PC-3 (cell line): Measurements from ENCODE around the gene SMYD2. TPM values are rescaled to one million over a fixed set of nuclear protein-coding genes. Genes with fewer than 3 reads are reported as not detected.

ENCODE experiments used
- ATAC-seq: fragments of 200-7000 bp; cut with Tn5 transposase; 2 replicates; pipeline ENCODE4 v1.9.1; 2020; ENCODE audit warnings: mild to moderate bottlenecking, moderate library complexity
- BruUV-seq: library from RNA; stranded (reverse); fragments of 400-500 nt; replicated peaks from 2 replicates; lab custom pipeline; 2021; lab: Mats Ljungman, UMichigan
- CTCF ChIA-PET: fragments of 300-600 bp; sonication (Branson Sonifier 250); formaldehyde crosslinking; loops from one replicate; lab custom pipeline; 2022; ENCODE audit warnings: antibody characterized with exemption; lab: Charles Lee
- POLR2A ChIA-PET: fragments of 300-600 bp; sonication (Branson Sonifier 250); formaldehyde crosslinking; loops from one replicate; lab custom pipeline; 2022; ENCODE audit warnings: antibody characterized with exemption; ENCODE audit not compliant: unreplicated experiment; lab: Charles Lee
- DNase-seq: peaks from one replicate; pipeline ENCODE4 v3.0.0-alpha.2; 2015
- H2AFZ ChIP-seq: fragments of 300-600 bp; sonication (generic); 2 replicates; pipeline ENCODE4 v1.6.0; 2016; ENCODE audit warnings: antibody characterized with exemption, low read length
- H3F3A ChIP-seq: fragments of 300-600 bp; sonication (generic); one replicate; pipeline ENCODE4 v1.6.0; 2017; ENCODE audit warnings: antibody characterized with exemption, low read length, control low read depth, mild to moderate bottlenecking; ENCODE audit not compliant: unreplicated experiment
- H3K27ac ChIP-seq: fragments of 300-600 bp; sonication (generic); 2 replicates; pipeline ENCODE4 v1.5.1; 2016; ENCODE audit warnings: mild to moderate bottlenecking, low read length
- H3K27me3 ChIP-seq: fragments of 300-600 bp; sonication (generic); 2 replicates; pipeline ENCODE4 v1.6.1; 2016; ENCODE audit warnings: low read length, mixed read lengths
- H3K36me3 ChIP-seq: fragments of 300-600 bp; sonication (generic); 2 replicates; pipeline ENCODE4 v1.6.1; 2016; ENCODE audit warnings: low read depth, mixed run types, low read length, mixed read lengths
- H3K4me1 ChIP-seq: fragments of 300-600 bp; sonication (generic); 2 replicates; pipeline ENCODE4 v1.5.1; 2016; ENCODE audit warnings: low read length; ENCODE audit not compliant: insufficient read depth
- H3K4me2 ChIP-seq: fragments of 300-600 bp; sonication (generic); 2 replicates; pipeline ENCODE4 v1.6.0; 2016; ENCODE audit warnings: low read length
- H3K4me3 ChIP-seq: fragments of 300-600 bp; sonication (generic); 2 replicates; pipeline ENCODE4 v1.5.1; 2016; ENCODE audit warnings: mild to moderate bottlenecking, low read length, mixed read lengths
- H3K79me2 ChIP-seq: fragments of 300-600 bp; sonication (generic); 2 replicates; pipeline ENCODE4 v1.6.1; 2017; ENCODE audit warnings: low read length, mixed read lengths
- H3K9ac ChIP-seq: fragments of 300-600 bp; sonication (generic); 2 replicates; pipeline ENCODE4 v1.6.0; 2016; ENCODE audit warnings: mild to moderate bottlenecking, low read length
- H3K9me2 ChIP-seq: fragments of 300-600 bp; sonication (generic); replicated peaks from 2 replicates; pipeline ENCODE4 v1.6.1; 2016; ENCODE audit warnings: mixed run types, low read length, mixed read lengths
- H3K9me3 ChIP-seq: fragments of 300-600 bp; sonication (generic); 2 replicates; pipeline ENCODE4 v1.6.1; 2016; ENCODE audit warnings: low read length, mixed read lengths
- H4K20me1 ChIP-seq: fragments of 300-600 bp; sonication (generic); 2 replicates; pipeline ENCODE4 v1.6.1; 2016; ENCODE audit warnings: low read length, mixed read lengths
- CTCF ChIP-seq: fragments of 300-600 bp; sonication (generic); conservative IDR thresholded peaks from 2 replicates; pipeline ENCODE4 v1.5.1; 2017; ENCODE audit warnings: antibody characterized with exemption, low read depth, mild to moderate bottlenecking, low read length
- EZH2 ChIP-seq: fragments of 300-600 bp; sonication (generic); IDR thresholded peaks from one replicate; pipeline ENCODE4 v1.6.1; 2017; ENCODE audit warnings: antibody characterized with exemption, mild to moderate bottlenecking, low read length; ENCODE audit not compliant: unreplicated experiment
- EZH2phosphoT487 ChIP-seq: fragments of 300-600 bp; sonication (generic); IDR thresholded peaks from 2 replicates; pipeline ENCODE4 v1.6.1; 2018; ENCODE audit warnings: mild to moderate bottlenecking, antibody characterized with exemption, low read length, borderline replicate concordance
- intact Hi-C: fragments of 100-400 bp; cut with micrococcal nuclease; formaldehyde crosslinking; loops from 2 replicates; pipeline ENCODE4 v1.9.0; 2023
- total RNA-seq: library from RNA; depleted of rRNA; stranded (reverse); fragments of >200 nt; gene quantifications from 2 replicates; pipeline ENCODE4 v1.2.3, GENCODE V29; 2014

The SMYD2 gene
- total RNA-seq, 1 experiment from 2014 or later, result 124 TPM

- Histone ChIP-seq H4K20me1 (no peaks in the 10 kb centered on the region), H3K4me3 (no peak overlapping the region), H3K79me2 (no peaks in the 10 kb centered on the region), H3K27ac (no peak overlapping the region), H3K9me3 (no peaks in the 10 kb centered on the region), H3K9me2 (no peaks in the 10 kb centered on the region), H3K36me3 (no peaks in the 10 kb centered on the region), H3K4me2 (no peak overlapping the region), H3K27me3 (no peaks in the 10 kb centered on the region), H3F3A (no peaks in the 10 kb centered on the region), H3K4me1 (0 out of 2 replicates have a peak, but pooled peaks cover 5% of the 10 kb centered on the region), H3K9ac (no peak overlapping the region), H2AFZ (no peak overlapping the region)
- intact Hi-C loops, result loop anchor here (5.0 kb wide), 2 partner anchors 322 to 362 kb away; no protein-coding TSS in a partner anchor
- BruUV-seq, result no TSS peak
- TF ChIP-seq CTCF, result no peak
- TF ChIP-seq EZH2, result no peak
- TF ChIP-seq EZH2phosphoT487, result no peak
- no peak for DNase-seq
- POLR2A ChIA-PET, result no interaction called here
- CTCF ChIA-PET, result interaction anchor here (0.6 kb wide), 1 partner anchor 218 kb away, joined by 3 read pairs; no protein-coding TSS in a partner anchor
- ATAC-seq, result no peak
Measured at GRCh38 chr1:214264976-214265375, 16.0 kb upstream of the SMYD2 start.

GRCh38 chr1:214270097-214270650 lies 10.8 kb upstream of the SMYD2 start:
- TF ChIP-seq CTCF, result no peak
- no peak for TF ChIP-seq EZH2phosphoT487
- TF ChIP-seq EZH2, result no peak
- Histone ChIP-seq H2AFZ (no peak overlapping the region), H3F3A (no peaks in the 10 kb centered on the region), H3K9ac (no peak overlapping the region), H3K79me2 (no peaks in the 10 kb centered on the region), H3K36me3 (no peaks in the 10 kb centered on the region), H3K4me1 (no peaks in the 10 kb centered on the region), H3K4me2 (no peak overlapping the region), H3K4me3 (no peak overlapping the region), H4K20me1 (no peaks in the 10 kb centered on the region), H3K9me3 (no peaks in the 10 kb centered on the region), H3K9me2 (no peaks in the 10 kb centered on the region), H3K27ac (no peak overlapping the region), H3K27me3 (peaks cover 4% of the 10 kb centered on the region; the same call in 1 of the 2 replicates)
- CTCF ChIA-PET, result interaction anchor here (0.7 kb wide), 1 partner anchor 56 kb away, joined by 5 read pairs; no protein-coding TSS in a partner anchor
- no TSS peak for BruUV-seq
- POLR2A ChIA-PET, result no interaction called here
- intact Hi-C loops, result no loop called here
- ATAC-seq, result no peak
- no peak for DNase-seq
